Stimulated activated CD8-positive, alpha-beta memory T cell treated with anti-CD3 and anti-CD28 coated beads, Interleukin-15, amount 100 ng/mL, for 1 hour (primary cell): ENCODE data around the gene PDE1C.
"Not testable (repeated sequence)": the region's sequence is repeated elsewhere in the genome, so short reads cannot be mapped to it uniquely, and the experiment has no call there.

Experiments used
- DNase-seq: peaks from one replicate; pipeline ENCODE4 v3.0.0-alpha.2; 2020; ENCODE audit warnings: low read depth

PDE1C gene

DNA sequence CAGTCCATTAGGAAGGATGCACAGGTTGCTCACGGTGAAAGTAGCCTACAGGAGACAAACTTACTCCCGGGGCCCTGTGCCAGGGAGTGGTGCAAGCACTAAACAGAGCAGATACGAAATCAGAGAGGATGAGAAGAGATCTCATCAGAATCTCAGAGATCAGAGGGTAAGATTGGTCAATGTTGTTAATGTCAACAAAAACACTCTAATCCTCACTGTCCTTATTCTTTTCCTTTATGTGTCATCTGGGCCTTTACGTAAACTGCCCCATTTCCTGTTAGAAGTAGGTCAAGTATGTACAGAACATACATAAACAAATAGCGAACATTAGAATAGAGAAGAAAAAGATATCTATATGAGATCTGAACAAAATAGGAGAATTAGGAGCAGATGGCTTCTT lies 220.1 kb downstream of the PDE1C start:
- DNase-seq = no peak

DNA sequence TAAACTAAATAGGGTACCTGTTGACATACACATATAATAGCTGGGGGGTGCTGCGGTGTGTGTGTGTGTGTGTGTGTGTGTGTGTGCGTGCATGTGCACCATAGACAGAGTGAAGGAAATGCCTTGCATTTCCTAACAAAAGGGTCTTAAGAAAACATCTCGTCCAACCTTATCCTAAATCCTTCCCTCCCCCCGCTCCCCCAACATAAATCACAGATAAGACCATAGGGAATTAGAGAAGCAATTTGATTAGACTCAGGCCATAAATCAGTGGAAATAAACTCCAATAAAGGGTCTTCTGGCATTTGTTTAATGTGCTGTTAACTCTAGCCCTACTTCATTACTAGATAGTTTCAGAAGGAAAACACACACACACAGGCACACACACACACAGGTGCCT lies 234.7 kb downstream of the PDE1C start:
- no peak for DNase-seq

GRCh38 chr7:31833625-31834024 lies 236.6 kb downstream of the PDE1C start:
- DNase-seq = not testable (repeated sequence)

- no peak for DNase-seq
Observed at GRCh38 chr7:31828520-31828919, 241.7 kb downstream of the PDE1C start.

DNA sequence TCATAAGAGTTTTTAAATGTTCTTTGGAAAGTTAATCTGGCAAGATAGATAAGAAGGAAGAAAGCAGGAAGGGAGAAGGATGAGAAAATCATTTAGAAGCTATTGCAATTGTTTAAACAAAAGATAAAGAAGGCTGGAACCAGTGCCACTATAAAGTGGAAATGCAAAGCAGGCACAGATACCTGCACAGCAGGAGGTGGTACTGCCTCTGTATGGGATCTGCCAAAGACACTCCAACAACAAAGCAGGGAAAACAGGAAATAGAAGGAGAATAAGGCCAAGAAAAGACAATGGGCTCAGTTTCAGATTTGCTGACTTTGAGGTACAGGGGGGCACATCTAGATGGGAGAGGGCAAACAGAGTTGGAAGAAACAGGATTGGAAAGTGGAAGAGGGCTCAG lies 244.6 kb downstream of the PDE1C start:
- no peak for DNase-seq

DNA sequence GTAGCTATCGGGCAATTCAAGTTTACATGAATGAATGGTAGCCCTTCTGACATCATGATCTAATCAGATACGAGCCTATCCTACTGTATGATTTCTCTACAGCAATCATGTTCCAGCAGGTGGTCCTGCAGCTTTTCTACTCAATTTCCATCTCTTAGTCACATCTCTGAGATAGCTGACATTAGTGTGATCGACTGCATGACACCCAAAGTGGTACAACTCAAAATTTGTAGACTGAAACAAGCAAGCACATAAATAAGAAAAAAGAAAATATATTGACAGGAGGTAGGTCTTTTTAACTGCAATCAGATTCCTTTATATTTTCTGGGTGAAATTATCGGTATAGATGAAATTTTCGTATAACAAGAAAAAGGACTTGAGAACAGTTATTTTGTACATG lies 251.2 kb downstream of the PDE1C start:
- no peak for DNase-seq

GRCh38 chr7:31816810-31817209 lies 253.4 kb downstream of the PDE1C start:
- DNase-seq = no peak

DNA sequence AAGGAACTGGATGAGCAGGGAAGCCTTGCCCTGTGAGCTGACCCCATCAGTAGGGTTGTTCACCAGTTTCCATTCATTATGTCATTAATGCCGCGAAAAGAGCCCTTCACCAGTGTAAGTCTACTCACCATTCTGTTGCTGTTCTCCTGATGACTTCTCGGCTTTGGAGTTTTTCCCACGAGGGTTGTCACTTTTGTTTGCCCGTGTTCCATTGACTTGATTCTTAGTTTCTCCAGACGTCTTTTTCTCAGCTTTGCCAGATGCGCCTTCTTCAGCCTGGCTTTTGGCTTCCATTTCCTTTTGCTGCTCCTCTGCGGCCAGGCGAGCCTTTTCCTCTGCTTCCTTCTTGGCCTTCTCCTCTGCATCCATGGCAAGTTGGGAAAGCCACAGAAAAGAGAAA lies 254.4 kb downstream of the PDE1C start:
- no peak for DNase-seq

DNA sequence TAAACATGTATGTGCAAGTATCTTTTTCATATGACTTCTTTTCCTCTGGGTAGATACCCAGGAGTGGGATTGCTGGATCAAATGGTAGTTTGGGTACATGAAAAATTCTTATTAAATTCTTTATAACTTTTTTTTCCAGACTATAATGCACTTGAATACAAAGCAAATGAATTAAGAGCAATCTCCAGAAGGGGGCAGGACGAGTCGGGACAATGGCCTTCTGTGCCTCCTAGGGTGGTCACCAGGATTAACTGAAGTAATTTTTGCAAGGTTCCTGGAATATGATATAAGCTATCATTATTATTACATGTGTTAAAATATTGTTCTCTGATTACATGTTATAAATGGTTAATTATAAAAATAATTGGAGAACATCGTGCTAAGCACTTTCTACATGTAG lies 256.0 kb downstream of the PDE1C start:
- no peak for DNase-seq

DNA sequence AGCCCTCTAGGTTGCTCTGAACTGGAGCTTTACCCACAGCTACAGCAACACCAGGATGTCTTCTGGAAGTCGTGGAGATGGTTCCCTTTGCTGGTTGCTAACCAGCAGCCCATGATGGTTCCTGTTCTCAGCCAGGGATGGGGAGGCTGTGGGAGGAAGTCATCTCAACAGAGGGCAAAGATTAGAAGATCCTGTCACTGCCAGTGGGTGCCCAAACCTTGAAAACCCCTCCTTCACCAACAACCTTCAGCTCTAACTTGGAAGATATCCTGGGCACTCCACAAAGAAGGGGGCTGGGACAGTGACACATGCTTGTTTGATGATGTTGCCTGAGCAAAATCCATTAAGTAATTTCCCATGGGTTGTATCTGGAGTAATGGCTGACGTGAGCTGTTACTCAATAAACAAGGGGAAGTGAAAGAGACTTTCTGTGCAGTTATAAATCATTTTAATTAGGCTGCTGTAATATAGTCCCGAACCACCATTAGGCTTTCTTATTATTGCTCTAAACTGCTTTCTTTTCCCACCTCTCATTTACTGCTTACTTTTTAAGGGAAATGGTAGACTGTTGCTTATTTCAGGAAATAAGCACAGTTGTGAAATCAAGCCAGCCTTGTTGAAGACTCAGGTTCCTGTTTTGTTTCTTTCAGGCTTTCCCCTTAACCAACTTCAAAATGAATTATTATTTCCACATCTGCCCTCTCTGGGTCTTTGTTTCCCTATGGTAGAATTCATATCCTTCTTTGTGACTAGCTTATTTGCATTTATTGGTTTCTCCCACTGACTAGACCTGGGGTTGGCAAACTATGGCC lies 258.4 kb downstream of the PDE1C start:
- no peak for DNase-seq

GRCh38 chr7:31805209-31805818 lies 264.9 kb downstream of the PDE1C start:
- DNase-seq = no peak

DNA sequence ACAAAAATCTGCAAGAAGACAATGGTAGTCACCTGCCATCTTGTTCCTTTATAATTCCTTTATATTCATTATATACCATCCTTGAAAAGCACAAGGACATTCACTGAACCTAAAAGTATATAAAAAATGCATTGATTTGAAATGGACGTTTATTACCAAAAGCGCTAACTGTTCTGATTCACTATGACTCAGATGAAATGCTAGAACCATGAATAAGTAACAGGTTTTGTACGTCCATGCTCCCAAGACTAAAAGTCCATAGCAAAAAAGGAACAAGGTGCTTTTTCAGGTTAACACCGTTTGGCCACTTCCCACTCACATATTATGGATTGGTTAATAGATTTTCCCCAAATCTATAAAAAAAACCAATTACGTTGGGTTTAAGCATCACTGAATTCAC lies 273.8 kb downstream of the PDE1C start:
- DNase-seq = no peak

DNA sequence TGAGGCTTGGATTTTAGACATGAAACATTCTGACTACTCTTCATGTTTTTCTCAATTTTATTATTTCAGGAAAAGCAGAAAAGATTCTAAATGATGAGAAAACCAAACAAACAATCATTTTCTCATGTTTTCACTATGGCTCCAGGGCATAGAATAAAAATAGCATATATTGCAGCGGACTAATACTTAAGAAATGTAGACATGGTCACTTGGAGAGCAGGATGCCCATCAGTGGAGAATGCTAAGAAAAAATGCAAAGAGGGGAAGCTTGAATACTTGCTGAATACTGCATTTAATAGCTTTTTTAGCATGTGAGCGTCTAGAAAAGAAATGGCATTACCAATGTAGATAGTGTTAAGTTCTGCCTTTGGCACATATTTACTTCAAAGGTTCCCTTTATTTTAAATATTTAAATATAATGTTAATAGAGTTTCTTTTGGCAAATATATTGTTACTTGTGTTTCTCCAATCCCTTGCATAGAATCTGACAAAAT lies 275.3 kb downstream of the PDE1C start:
- DNase-seq = no peak

DNA sequence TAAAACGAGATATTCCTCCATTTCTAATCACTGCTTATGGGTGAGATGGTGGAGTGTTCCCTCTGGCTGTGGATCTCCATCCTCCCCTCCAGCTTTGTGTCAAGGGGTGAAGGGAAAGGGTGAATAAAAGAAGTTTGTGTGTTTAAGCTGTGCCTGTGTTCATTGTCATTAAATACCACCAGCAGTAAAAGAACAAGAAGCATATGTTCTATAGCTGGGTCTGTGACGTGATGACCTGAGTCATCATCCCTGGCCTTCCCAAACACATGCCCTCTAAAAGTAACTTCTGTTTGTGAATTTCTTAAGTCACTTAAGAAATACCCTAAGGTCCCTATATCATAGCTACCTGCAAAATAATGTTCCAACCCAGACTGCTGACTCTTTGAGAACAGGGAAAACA lies 278.3 kb downstream of the PDE1C start:
- DNase-seq = no peak

DNA sequence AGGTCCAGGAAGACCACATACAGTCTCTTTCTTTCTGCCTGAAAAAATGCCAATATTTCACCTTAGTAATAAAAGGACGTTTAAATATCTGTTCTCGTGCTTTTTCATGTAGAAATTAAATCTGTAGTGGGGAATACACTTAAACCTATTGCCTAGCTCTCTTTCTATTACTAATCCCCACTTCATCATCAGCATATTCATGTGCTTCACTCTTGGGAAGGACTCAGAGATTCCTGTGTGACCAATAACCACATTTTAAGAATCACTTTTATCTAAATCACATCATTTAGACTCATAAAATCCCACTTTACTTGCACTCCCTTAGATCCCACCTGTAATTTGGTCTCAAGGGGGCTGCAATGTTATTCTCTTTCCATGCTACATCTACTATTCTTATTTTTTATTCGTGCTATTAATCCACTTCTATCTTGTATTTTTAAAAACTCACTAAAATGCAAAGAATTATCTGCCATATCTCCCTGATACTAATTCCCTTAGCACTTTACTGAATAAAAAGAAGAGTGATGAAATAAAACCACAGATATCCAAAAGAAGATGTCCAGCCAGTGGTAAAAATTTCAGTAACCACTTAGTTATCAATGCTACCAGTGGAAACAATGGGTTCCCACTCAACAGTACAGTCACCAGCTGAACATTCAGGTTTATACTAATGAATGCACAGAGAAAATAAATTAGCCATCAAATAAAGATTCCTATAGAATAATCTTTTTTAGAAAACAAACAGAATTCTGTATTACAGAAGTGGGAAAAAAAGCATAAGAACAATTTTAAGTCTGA lies 281.1 kb downstream of the PDE1C start:
- DNase-seq = no peak

- DNase-seq = no peak
Observed at GRCh38 chr7:31788445-31788844, 281.8 kb downstream of the PDE1C start.

GRCh38 chr7:31786326-31786725 lies 283.9 kb downstream of the PDE1C start:
- no peak for DNase-seq

GRCh38 chr7:31785101-31785500 lies 285.1 kb downstream of the PDE1C start:
- no peak for DNase-seq

DNA sequence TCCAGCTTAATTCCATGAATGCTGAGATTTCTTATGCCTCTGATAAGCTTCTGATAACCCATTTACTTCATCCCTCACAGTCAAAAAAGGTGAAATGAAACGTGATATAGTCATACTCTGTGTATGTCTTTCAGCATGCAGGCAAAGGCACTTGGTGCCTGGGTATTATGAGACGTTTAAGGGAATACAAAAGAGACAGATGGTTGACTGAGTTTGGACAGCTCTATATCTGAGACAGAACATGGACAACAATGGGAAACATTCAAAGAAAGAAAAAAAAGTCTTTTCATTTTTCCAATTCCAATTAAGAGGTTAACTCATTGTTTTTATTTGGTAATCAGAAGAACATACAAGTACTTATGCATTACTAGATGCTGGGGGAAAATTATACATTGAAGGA lies 287.0 kb downstream of the PDE1C start:
- no peak for DNase-seq

DNA sequence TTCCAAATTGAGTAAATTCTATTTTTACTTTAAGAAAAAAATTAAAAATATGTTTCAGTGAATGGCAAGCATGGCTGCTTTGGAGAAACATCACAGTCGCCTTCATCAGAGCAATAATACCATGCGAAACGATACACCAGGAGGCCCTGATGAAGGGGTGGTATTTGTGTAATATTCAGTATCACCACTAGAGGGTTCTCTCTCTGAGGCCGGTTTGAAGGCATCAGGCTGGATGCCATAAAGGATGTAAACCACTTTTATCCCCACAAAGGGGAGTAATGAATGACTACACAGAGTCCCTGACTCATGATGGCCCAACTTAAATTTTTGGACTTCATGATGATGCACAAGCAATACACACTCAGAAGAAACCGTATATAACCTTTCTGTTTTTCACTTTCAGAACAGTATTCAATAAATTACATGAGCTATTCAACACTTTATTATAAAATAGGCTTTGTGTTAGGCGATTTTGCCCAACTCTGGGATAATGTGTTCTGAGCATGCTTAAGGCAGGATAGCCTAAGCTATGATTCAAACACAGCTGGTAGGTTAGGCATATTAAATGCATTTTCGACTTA lies 287.7 kb downstream of the PDE1C start:
- no peak for DNase-seq

- DNase-seq = no peak
Observed at GRCh38 chr7:31778296-31778695, 291.9 kb downstream of the PDE1C start.

GRCh38 chr7:31776616-31777015 lies 293.6 kb downstream of the PDE1C start:
- no peak for DNase-seq

DNA sequence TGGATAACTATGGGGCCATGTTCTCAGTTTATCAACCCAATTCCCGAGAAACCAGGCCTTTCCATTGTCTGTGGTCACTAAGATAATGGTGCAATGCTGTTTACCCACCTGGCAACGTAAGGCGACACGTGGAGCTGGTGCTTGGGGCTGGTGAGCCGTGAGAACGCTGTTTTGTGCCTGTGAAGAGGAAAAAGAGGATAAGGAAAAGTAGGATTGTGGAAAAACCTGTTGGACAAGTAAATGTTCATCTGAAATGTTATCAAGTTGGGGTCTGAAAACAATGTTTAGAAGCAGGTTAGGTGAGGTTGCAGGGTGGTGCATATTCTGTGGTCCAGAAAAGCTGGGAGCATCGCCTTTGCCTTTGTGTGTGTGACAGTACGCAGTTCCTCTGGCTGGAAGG lies 294.7 kb downstream of the PDE1C start:
- no peak for DNase-seq
